Esophagus muscularis mucosa (tissue), 4 donors: ENCODE results near the gene HSCB.

Experiments
- EP300 ChIP-seq: sonication (generic); formaldehyde crosslinking; IDR thresholded peaks from one replicate; pipeline ENCODE4 v1.6.1; 2017; ENCODE audit warnings: antibody characterized with exemption
- POLR2A ChIP-seq: fragments of 450-650 bp; IDR thresholded peaks from one replicate; pipeline ENCODE4 v1.6.1; 2017; ENCODE audit warnings: antibody characterized with exemption, moderate library complexity, mild to moderate bottlenecking, low read depth
- POLR2AphosphoS5 ChIP-seq, 2 donors: sonication (generic); formaldehyde crosslinking; IDR thresholded peaks; one replicate each; pipeline ENCODE4 v1.6.1; 2017; ENCODE audit warnings: antibody characterized with exemption in 2 of 2
- TF ChIP-seq, protein P1 (sequence below), 3 experiments: fragments of 200-600 bp in 2 of 3; fragments of 450-650 bp in 1 of 3; sonication (generic) in 2 of 3; IDR thresholded peaks; one replicate each; pipeline ENCODE4 v1.5.1; 2017 to 2019; ENCODE audit warnings: antibody characterized with exemption in 3 of 3, mild to moderate bottlenecking in 2 of 3, moderate library complexity in 1 of 3

DNA sequence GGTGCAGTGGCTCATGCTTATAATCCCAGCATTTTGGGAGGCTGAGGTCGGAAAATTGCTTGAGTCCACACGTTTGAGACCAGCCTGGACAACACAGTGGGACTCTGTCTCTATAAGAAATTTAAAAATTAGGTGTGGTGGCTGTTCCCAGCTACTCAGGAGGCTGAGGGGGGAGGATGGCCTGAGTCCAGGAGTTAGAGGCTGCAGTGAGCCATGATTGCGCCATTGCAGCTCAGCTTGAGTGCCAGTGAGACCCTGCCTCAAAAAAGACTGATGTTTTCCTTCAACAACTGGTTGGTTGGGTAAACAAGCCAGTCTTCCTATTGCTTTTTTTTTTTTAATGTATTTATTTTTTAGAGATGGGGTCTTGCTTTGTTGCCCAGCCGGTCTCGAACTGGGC is 49.3 kb downstream of the HSCB start:
- TF ChIP-seq, protein P1, sequence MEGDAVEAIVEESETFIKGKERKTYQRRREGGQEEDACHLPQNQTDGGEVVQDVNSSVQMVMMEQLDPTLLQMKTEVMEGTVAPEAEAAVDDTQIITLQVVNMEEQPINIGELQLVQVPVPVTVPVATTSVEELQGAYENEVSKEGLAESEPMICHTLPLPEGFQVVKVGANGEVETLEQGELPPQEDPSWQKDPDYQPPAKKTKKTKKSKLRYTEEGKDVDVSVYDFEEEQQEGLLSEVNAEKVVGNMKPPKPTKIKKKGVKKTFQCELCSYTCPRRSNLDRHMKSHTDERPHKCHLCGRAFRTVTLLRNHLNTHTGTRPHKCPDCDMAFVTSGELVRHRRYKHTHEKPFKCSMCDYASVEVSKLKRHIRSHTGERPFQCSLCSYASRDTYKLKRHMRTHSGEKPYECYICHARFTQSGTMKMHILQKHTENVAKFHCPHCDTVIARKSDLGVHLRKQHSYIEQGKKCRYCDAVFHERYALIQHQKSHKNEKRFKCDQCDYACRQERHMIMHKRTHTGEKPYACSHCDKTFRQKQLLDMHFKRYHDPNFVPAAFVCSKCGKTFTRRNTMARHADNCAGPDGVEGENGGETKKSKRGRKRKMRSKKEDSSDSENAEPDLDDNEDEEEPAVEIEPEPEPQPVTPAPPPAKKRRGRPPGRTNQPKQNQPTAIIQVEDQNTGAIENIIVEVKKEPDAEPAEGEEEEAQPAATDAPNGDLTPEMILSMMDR (IDR thresholded peaks at IDR 0.05) = no peak
- TF ChIP-seq POLR2A = no peak
- no peak for TF ChIP-seq POLR2AphosphoS5 (IDR thresholded peaks at IDR 0.05)
- no peak for TF ChIP-seq EP300
